HepG2 (cell line): Measurements from ENCODE around the gene JPH4. TPM values are rescaled to one million over a fixed set of nuclear protein-coding genes. Genes with fewer than 3 reads are reported as not detected.

Experiments used
- ATAC-seq: fragments of 200-7000 bp; cut with Tn5 transposase; 3 replicates; pipeline ENCODE4 v1.9.1; 2020; ENCODE audit warnings: mild to moderate bottlenecking, moderate library complexity
- BruUV-seq: library from RNA; stranded (reverse); fragments of 400-500 nt; replicated peaks from 2 replicates; lab custom pipeline; 2021; lab: Mats Ljungman, UMichigan
- CTCF ChIA-PET: fragments of 300-600 bp; formaldehyde crosslinking; extraction: SDS; loops from one replicate; lab custom pipeline; 2021; ENCODE audit warnings: low total read pairs, inconsistent platforms, low intra/inter-chr PET ratio; lab: Yijun Ruan, JAX
- POLR2A ChIA-PET: fragments of 350-600 bp; sonication (Branson Sonifier 250); formaldehyde crosslinking; loops from one replicate; lab custom pipeline; 2020; ENCODE audit warnings: antibody characterized with exemption, inconsistent platforms; lab: Yijun Ruan, JAX
- DNase-seq: peaks from one replicate; pipeline ENCODE4 v3.0.0-alpha.2; 2015; ENCODE audit warnings: low spot score
- FAIRE-seq: peaks from 3 replicates; lab custom pipeline; 2011; peaks lifted over from hg19 to GRCh38; lab: Jason Lieb, UNC
- H2AFZ ChIP-seq: one replicate; pipeline ENCODE4 v1.6.1; 2011; ENCODE audit warnings: low read length, inconsistent platforms
- H3K27ac ChIP-seq: fragments of 300-600 bp; 3 replicates; pipeline ENCODE4 v1.8.0; 2011; ENCODE audit warnings: mixed run types, mild to moderate bottlenecking, mixed read lengths, low read length, inconsistent platforms; ENCODE audit not compliant: insufficient read depth; ENCODE audit errors: extremely low read length
- H3K27me3 ChIP-seq, 2 experiments: fragments of 200-600 bp in 1 of 2; 2 replicates in 1 of 2; 3 replicates in 1 of 2; pipeline versions ENCODE4 v1.6.0 to v1.8.0; 2011; ENCODE audit warnings: low read length in 2 of 2, mild to moderate bottlenecking in 2 of 2, moderate library complexity in 2 of 2, inconsistent platforms in 1 of 2; ENCODE audit not compliant: insufficient read depth in 2 of 2, control insufficient read depth in 1 of 2
- H3K36me3 ChIP-seq, 2 experiments: fragments of 200-600 bp in 1 of 2; replicated peaks in 1 of 2; 2 replicates in 1 of 2; 3 replicates in 1 of 2; pipeline versions ENCODE4 v1.5.1 to v1.8.0; 2011; ENCODE audit warnings: low read length in 2 of 2, inconsistent platforms in 1 of 2; ENCODE audit not compliant: insufficient read depth in 2 of 2, control insufficient read depth in 1 of 2
- H3K4me1 ChIP-seq: 2 replicates; pipeline ENCODE4 v1.5.1; 2012; ENCODE audit warnings: low read length, inconsistent platforms; ENCODE audit not compliant: insufficient read depth
- H3K4me2 ChIP-seq: 2 replicates; pipeline ENCODE4 v1.6.0; 2011; ENCODE audit warnings: low read depth, low read length, inconsistent platforms
- H3K4me3 ChIP-seq, 3 experiments: fragments of 200-600 bp in 1 of 3; sonication (generic), shearing (Covaris generic) in 1 of 3; replicated peaks in 1 of 3; 2 replicates each; pipeline ENCODE4 v1.5.1; 2011 to 2016; ENCODE audit warnings: low read length in 3 of 3, inconsistent platforms in 2 of 3, low read depth in 2 of 3, mild to moderate bottlenecking in 2 of 3, control low read depth in 1 of 3, mixed read lengths in 1 of 3; ENCODE audit not compliant: insufficient read depth in 1 of 3
- H3K79me2 ChIP-seq: one replicate; pipeline ENCODE4 v1.6.1; 2011; ENCODE audit warnings: low read length, inconsistent platforms; ENCODE audit not compliant: insufficient read depth
- H3K9ac ChIP-seq: 2 replicates; pipeline ENCODE4 v1.6.0; 2011; ENCODE audit warnings: mild to moderate bottlenecking, low read depth, low read length, inconsistent platforms; ENCODE audit not compliant: insufficient read depth
- H3K9me3 ChIP-seq: 2 replicates; pipeline ENCODE4 v1.5.1; 2012; ENCODE audit warnings: mild to moderate bottlenecking, low read length
- H4K20me1 ChIP-seq: 2 replicates; pipeline ENCODE4 v1.6.0; 2011; ENCODE audit warnings: inconsistent platforms, mild to moderate bottlenecking, low read length, moderate library complexity; ENCODE audit not compliant: insufficient read depth
- CBFB ChIP-seq: sonication (generic); formaldehyde crosslinking; IDR thresholded peaks from 2 replicates; pipeline ENCODE4 v1.4.0; 2020; ENCODE audit warnings: missing genetic modification reagents
- CENPT ChIP-seq: sonication (generic); formaldehyde crosslinking; IDR thresholded peaks from 2 replicates; pipeline ENCODE4 v1.8.0; 2022; ENCODE audit warnings: low read depth, mild to moderate bottlenecking, moderate library complexity, missing genetic modification reagents
- CHCHD3 ChIP-seq: sonication (generic); formaldehyde crosslinking; IDR thresholded peaks from 2 replicates; pipeline ENCODE4 v1.8.0; 2022; ENCODE audit warnings: mild to moderate bottlenecking, missing genetic modification reagents, moderate library complexity
- GTF3A ChIP-seq: sonication (generic); formaldehyde crosslinking; conservative IDR thresholded peaks from 2 replicates; pipeline ENCODE4 v1.4.0; 2020; ENCODE audit warnings: mild to moderate bottlenecking, missing genetic modification reagents
- HNF4A ChIP-seq: sonication (generic); formaldehyde crosslinking; IDR thresholded peaks from 2 replicates; pipeline ENCODE4 v1.4.0; 2020; ENCODE audit warnings: missing genetic modification reagents
- JUNB ChIP-seq: sonication (generic); formaldehyde crosslinking; IDR thresholded peaks from 2 replicates; pipeline ENCODE4 v1.8.0; 2022; ENCODE audit warnings: missing genetic modification reagents, mild to moderate bottlenecking, borderline replicate concordance
- NR2C2 ChIP-seq: sonication (generic); formaldehyde crosslinking; IDR thresholded peaks from 2 replicates; pipeline ENCODE4 v1.4.0; 2020; ENCODE audit warnings: missing genetic modification reagents, mild to moderate bottlenecking, moderate library complexity, borderline replicate concordance
- PAX8 ChIP-seq: sonication (generic); formaldehyde crosslinking; IDR thresholded peaks from 2 replicates; pipeline ENCODE4 v1.8.0; 2022; ENCODE audit warnings: mild to moderate bottlenecking, missing genetic modification reagents, borderline replicate concordance
- RBM22 ChIP-seq: fragments of 200-400 bp; formaldehyde crosslinking; optimal IDR thresholded peaks from 2 replicates; pipeline ENCODE3; 2017; ENCODE audit warnings: mild to moderate bottlenecking, low read length, moderate library complexity
- ZBTB7B ChIP-seq: sonication (generic); formaldehyde crosslinking; IDR thresholded peaks from 2 replicates; pipeline ENCODE4 v1.4.0; 2020; ENCODE audit warnings: missing genetic modification reagents
- ZC3H13 ChIP-seq: sonication (generic); formaldehyde crosslinking; IDR thresholded peaks from 2 replicates; pipeline ENCODE4 v1.8.1; 2023; ENCODE audit warnings: mild to moderate bottlenecking, missing genetic modification reagents, moderate library complexity
- ZC3H4 ChIP-seq: sonication (generic); formaldehyde crosslinking; IDR thresholded peaks from 2 replicates; pipeline ENCODE4 v1.4.0; 2020; ENCODE audit warnings: missing genetic modification reagents, borderline replicate concordance
- ZFP1 ChIP-seq: IDR thresholded peaks from 2 replicates; pipeline ENCODE4 v1.6.1; 2016
- ZNF331 ChIP-seq: sonication (generic); formaldehyde crosslinking; IDR thresholded peaks from 2 replicates; pipeline ENCODE4 v1.4.0; 2020; ENCODE audit warnings: missing genetic modification reagents
- ZNF350 ChIP-seq: sonication (generic); formaldehyde crosslinking; IDR thresholded peaks from 2 replicates; pipeline ENCODE4 v1.4.0; 2020; ENCODE audit warnings: mild to moderate bottlenecking, low read depth, missing genetic modification reagents, borderline replicate concordance
- ZNF547 ChIP-seq: sonication (generic); formaldehyde crosslinking; IDR thresholded peaks from 2 replicates; pipeline ENCODE4 v1.5.1; 2020; ENCODE audit warnings: mild to moderate bottlenecking, missing genetic modification reagents
- ZNF550 ChIP-seq: sonication (generic); formaldehyde crosslinking; IDR thresholded peaks from 2 replicates; pipeline ENCODE4 v1.4.0; 2020; ENCODE audit warnings: mild to moderate bottlenecking, missing genetic modification reagents, borderline replicate concordance
- ZNF660 ChIP-seq: sonication (generic); formaldehyde crosslinking; IDR thresholded peaks from 2 replicates; pipeline ENCODE4 v1.5.1; 2020; ENCODE audit warnings: mild to moderate bottlenecking, low read depth, missing genetic modification reagents, borderline replicate concordance
- ZNF724P ChIP-seq: sonication (generic); formaldehyde crosslinking; IDR thresholded peaks from 2 replicates; pipeline ENCODE4 v1.8.0; 2022; ENCODE audit warnings: missing genetic modification reagents, borderline replicate concordance
- ZNF781 ChIP-seq: sonication (generic); formaldehyde crosslinking; IDR thresholded peaks from 2 replicates; pipeline ENCODE4 v1.5.1; 2020; ENCODE audit warnings: borderline replicate concordance, mild to moderate bottlenecking, missing genetic modification reagents; ENCODE audit errors: not compliant biosample characterization
- WGBS: methylation state at CpG from one replicate; pipeline ENCODE4 v1.1.6; 2017; ENCODE audit warnings: low lambda C conversion rate; 5-methylcytosine and 5-hydroxymethylcytosine counted together
- in situ Hi-C: cut with HindIII; loops from 2 replicates; pipeline ENCODE4 v1.10.0; 2017; ENCODE audit warnings: low pct_unique_long_range_greater_than_20kb; ENCODE audit not compliant: extremely low pct_ligation_motif_present
- intact Hi-C: fragments of 100-400 bp; cut with micrococcal nuclease; formaldehyde crosslinking; loops from one replicate; pipeline ENCODE4 v1.10.0; 2022; ENCODE audit not compliant: unreplicated experiment
- polyA plus RNA-seq, 8 experiments: library from polyadenylated mRNA; depleted of rRNA in 3 of 8; stranded (reverse) in 7 of 8; unstranded in 1 of 8; fragments of >200 nt; fragmentation: Illumina TruSeq in 4 of 8; extraction: Trizol in 4 of 8; gene quantifications; 2 replicates each; pipeline versions ENCODE4 v1.2.1 to v1.2.3, GENCODE V29; 2011 to 2016; ENCODE audit warnings: low read depth in 4 of 8, missing spikeins in 1 of 8, mixed read lengths in 1 of 8; ENCODE audit not compliant: insufficient read depth in 1 of 8
- total RNA-seq, 5 experiments: library from RNA; depleted of rRNA; stranded (reverse); fragments of >200 nt; fragmentation: Illumina TruSeq; extraction: Trizol; gene quantifications; 2 replicates each; pipeline ENCODE4 v1.2.3, GENCODE V29; 2016; ENCODE audit warnings: low read depth in 1 of 5
- TF ChIP-seq, protein P1 (sequence below): IDR thresholded peaks from 2 replicates; pipeline ENCODE4 v1.6.1; 2016
- TF ChIP-seq, protein P2 (sequence below): sonication (generic); formaldehyde crosslinking; IDR thresholded peaks from 2 replicates; pipeline ENCODE4 v1.5.0; 2020; ENCODE audit warnings: mild to moderate bottlenecking, missing genetic modification reagents, borderline replicate concordance

JPH4 gene
- total and polyA plus RNA-seq, 2 of the 13 experiments (the other 11 are each of a cell fraction or from before 2014, with no cell fraction given) = 0.08 to 0.22 TPM

DNA sequence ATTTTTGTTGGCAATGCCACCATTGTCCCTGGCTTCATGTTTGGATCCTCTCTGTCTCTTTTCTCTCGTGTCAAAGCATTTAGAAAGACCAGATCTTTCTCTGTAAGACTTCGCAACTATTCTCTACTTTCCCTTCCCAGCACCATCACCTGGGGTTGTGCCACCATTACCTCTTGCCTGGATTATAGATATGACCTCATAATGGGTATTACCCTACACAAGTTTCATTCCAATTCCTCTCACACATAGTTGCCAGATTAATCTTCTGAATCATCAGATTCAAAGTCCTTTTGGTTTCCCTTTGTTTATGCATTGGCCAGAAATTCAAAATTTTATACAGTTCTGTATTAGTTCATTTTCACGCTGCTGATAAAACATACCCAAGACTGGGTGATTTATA is 30.4 kb upstream of the JPH4 start (continued):
- TF ChIP-seq CENPT (no peak), JUNB (CRISPR knock-in tag) (peak; percentile 18; the same call in 1 of the 2 replicates)

DNA sequence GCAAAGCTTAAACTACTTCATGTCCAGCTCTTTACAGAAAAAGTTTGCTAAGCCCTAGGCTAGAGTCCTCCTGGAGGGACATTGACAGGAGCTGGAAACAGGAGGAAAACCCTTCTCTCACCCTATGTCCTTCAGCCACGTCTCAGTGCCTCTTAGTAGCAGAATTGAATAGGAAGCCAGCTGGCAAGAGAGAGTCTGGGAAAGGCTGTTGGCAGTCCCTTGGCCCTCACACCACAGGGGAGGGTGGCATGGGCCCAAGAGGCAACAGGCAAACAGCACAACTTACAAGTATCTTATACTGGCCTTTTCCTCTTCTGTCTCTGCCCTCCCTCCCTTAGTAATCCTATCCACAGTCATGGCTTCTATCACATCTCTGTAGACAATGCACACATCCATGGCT is 29.9 kb upstream of the JPH4 start:
- Histone ChIP-seq H3K9me3 (no peaks in the 10 kb centered on the region), H3K9ac (no peak overlapping the region), H3K27ac (peak overlapping the region; percentile 89), H4K20me1 (no peaks in the 10 kb centered on the region), H2AFZ (no peak overlapping the region), H3K4me1 (peaks cover 88% of the 10 kb centered on the region), H3K79me2 (no peaks in the 10 kb centered on the region), H3K4me2 (peak overlapping the region; percentile 86), H3K27me3 (no peaks in the 10 kb centered on the region), H3K4me3 (no peak overlapping the region), H3K36me3 (no peaks in the 10 kb centered on the region)
- intact Hi-C loops (no loop called here), in situ Hi-C loops (no loop called here)
- DNase-seq (no peak), FAIRE-seq (no peak), ATAC-seq (no peak)
- CTCF ChIA-PET = no interaction called here
- 93% methylated on average over 1 of the region's 1 CpG for WGBS
- no TSS peak for BruUV-seq
- POLR2A ChIA-PET = interaction anchor here (0.7 to 14.7 kb wide), 7 partner anchors 7 to 632 kb away, joined by 3 to 1105 read pairs (median 8); partner anchors contain the start of gene DHRS2
- TF ChIP-seq, protein P1, sequence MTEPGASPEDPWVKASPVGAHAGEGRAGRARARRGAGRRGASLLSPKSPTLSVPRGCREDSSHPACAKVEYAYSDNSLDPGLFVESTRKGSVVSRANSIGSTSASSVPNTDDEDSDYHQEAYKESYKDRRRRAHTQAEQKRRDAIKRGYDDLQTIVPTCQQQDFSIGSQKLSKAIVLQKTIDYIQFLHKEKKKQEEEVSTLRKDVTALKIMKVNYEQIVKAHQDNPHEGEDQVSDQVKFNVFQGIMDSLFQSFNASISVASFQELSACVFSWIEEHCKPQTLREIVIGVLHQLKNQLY (CRISPR knock-in tag) = no peak; the same call in 1 of the 2 replicates
- TF ChIP-seq ZNF660 (CRISPR knock-in tag) = no peak
- peak; percentile 52; the same call in 1 of the 2 replicates for TF ChIP-seq ZC3H4 (CRISPR knock-in tag)
- TF ChIP-seq ZNF781 (CRISPR knock-in tag) = no peak
- TF ChIP-seq HNF4A (CRISPR knock-in tag) = no peak
- no peak for TF ChIP-seq NR2C2 (CRISPR knock-in tag)
- TF ChIP-seq RBM22 = no peak
- TF ChIP-seq, protein P2, sequence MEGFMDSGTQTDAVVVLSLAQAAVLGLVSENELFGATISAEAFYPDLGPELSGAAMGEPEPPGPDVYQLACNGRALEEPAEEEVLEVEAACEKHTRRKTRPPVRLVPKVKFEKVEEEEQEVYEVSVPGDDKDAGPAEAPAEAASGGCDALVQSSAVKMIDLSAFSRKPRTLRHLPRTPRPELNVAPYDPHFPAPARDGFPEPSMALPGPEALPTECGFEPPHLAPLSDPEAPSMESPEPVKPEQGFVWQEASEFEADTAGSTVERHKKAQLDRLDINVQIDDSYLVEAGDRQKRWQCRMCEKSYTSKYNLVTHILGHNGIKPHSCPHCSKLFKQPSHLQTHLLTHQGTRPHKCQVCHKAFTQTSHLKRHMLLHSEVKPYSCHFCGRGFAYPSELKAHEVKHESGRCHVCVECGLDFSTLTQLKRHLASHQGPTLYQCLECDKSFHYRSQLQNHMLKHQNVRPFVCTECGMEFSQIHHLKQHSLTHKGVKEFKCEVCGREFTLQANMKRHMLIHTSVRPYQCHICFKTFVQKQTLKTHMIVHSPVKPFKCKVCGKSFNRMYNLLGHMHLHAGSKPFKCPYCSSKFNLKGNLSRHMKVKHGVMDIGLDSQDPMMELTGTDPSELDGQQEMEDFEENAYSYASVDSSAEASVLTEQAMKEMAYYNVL = no peak
- TF ChIP-seq CHCHD3 (CRISPR knock-in tag) = 0 out of 2 replicates have a peak, but pooled peaks have one; percentile 18
- 0 out of 2 replicates have a peak, but pooled peaks have one; percentile 16 for TF ChIP-seq ZNF724P (CRISPR knock-in tag)
- TF ChIP-seq ZNF350 = 0 out of 2 replicates have a peak, but pooled peaks have one; percentile 41
- 0 out of 2 replicates have a peak, but pooled peaks have one; percentile 68 for TF ChIP-seq ZNF550 (CRISPR knock-in tag)
- no peak for TF ChIP-seq ZC3H13 (CRISPR knock-in tag)
- no peak for TF ChIP-seq GTF3A (CRISPR knock-in tag)
- TF ChIP-seq PAX8 (CRISPR knock-in tag) = no peak
- TF ChIP-seq ZBTB7B = 0 out of 2 replicates have a peak, but pooled peaks have one; percentile 13
- no peak for TF ChIP-seq ZFP1 (CRISPR knock-in tag)
- TF ChIP-seq ZNF547 (CRISPR knock-in tag) = no peak
- TF ChIP-seq ZNF331 = no peak
- TF ChIP-seq CBFB (CRISPR knock-in tag) = no peak
